GM12874 (cell line): ENCODE data around the gene PTPRD.

Experiments used
- CTCF ChIP-seq: IDR thresholded peaks from 2 replicates; pipeline ENCODE4 v1.5.1; 2011; ENCODE audit warnings: low read depth, mild to moderate bottlenecking, control low read depth, low read length, moderate library complexity; ENCODE audit not compliant: insufficient read depth

Gene PTPRD

GRCh38 chr9:9410736-9411135 is 1202.1 kb downstream of the PTPRD start:
- TF ChIP-seq CTCF = no peak

- TF ChIP-seq CTCF = no peak
These were observed 1212.8 kb downstream of the PTPRD start for GRCh38 chr9:9399982-9400381.

- no peak for TF ChIP-seq CTCF
These were observed 1216.3 kb downstream of the PTPRD start for GRCh38 chr9:9396518-9396917.

- no peak for TF ChIP-seq CTCF
These were observed 1217.3 kb downstream of the PTPRD start for GRCh38 chr9:9395539-9395938.

- no peak for TF ChIP-seq CTCF
These were observed 1220.0 kb downstream of the PTPRD start for GRCh38 chr9:9392755-9393154.

- no peak for TF ChIP-seq CTCF
These were observed 1222.9 kb downstream of the PTPRD start for GRCh38 chr9:9389904-9390303.

GRCh38 chr9:9387511-9388115 is 1225.2 kb downstream of the PTPRD start:
- TF ChIP-seq CTCF = no peak

GRCh38 chr9:9362332-9362731 is 1250.5 kb downstream of the PTPRD start:
- no peak for TF ChIP-seq CTCF
